Measurements from ENCODE around the gene MT1A. TPM values are rescaled to one million over a fixed set of nuclear protein-coding genes. Genes with fewer than 3 reads are reported as not detected.

The MT1A gene
- total RNA-seq, 2 donors from 2014 or later, result not detected

DNA sequence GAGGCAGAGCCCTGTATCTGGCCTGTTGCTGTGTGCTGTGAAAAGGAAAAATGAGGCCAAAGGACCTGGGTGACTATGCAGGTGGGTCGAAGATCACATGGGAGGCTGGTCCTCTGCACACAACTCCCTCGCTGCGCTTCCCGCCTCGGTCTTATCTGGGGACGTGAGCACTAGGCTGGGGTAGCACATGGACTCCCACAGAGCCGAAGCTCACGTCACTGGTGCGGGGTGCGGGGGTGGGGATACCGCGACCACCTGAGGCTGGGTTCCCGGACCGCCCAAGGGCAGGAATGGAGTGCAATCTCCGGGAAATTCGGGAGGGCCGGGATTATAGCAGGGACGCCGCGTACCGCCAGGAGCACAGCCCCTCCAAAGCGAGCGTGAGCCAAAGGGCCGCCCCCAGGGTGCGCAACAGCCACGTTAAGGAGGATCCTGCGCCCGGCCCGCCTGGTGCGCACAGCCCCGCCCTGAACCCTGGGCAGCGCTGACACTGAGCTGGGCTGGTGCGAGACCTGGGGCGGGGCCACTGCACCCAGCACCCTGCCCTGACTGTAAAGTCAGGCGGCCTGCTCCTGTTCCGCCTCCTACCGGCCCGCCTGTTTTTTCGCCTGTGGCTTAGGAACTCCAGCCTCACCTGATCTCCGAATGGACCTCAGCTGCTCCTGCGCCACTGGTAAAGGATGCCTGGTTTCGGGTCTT lies 4.8 kb downstream of the MT1A start:
- Mint-ChIP-seq H3K36me3 (ENCODE audit: low read depth) (no peaks in the 10 kb centered on the region), H3K4me3 (peak overlapping the region; percentile 70), H3K4me1 (peaks cover 19% of the 10 kb centered on the region), H3K27me3 (peaks cover 38% of the 10 kb centered on the region), H3K27ac (peak overlapping the region; percentile 72)
- peak; percentile 49 to 58 (median 57) for DNase-seq
- ATAC-seq, result peak; percentile 100
- H3K9me3 ChIP-seq (ENCODE audit: control insufficient read depth, low read length, poor library complexity, severe bottlenecking), result no peaks in the 10 kb centered on the region

- Mint-ChIP-seq H3K4me1 (peaks cover 16% of the 10 kb centered on the region), H3K27me3 (peaks cover 38% of the 10 kb centered on the region), H3K36me3 (ENCODE audit: low read depth) (no peaks in the 10 kb centered on the region), H3K27ac (peak overlapping the region; percentile 72), H3K4me3 (peak overlapping the region; percentile 70)
- H3K9me3 ChIP-seq (ENCODE audit: control insufficient read depth, low read length, poor library complexity, severe bottlenecking), result no peaks in the 10 kb centered on the region
- DNase-seq (no peak), ATAC-seq (no peak)
Measured at GRCh38 chr16:56643833-56644232, 5.4 kb downstream of the MT1A start.

DNA sequence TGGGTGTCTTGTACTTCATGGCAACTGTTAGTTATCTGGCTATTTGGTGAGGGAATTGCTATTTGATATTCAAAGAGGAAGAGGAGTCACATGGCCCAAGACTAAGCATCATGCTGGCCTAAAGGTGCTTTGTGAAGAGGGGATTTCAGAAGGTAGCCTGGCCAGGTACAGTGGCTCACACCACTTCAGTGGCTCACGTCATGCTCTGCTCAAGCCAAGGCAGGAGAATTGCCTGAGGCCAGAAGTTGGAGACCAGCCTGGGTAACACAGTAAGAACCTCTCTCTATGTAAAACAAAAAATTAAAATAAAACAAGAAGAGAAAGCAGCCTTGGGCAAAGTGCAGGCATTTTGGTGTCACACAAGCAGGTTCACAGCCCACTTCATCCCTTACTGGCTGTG lies 6.8 kb downstream of the MT1A start:
- Mint-ChIP-seq H3K27ac (no peak overlapping the region), H3K36me3 (ENCODE audit: low read depth) (no peaks in the 10 kb centered on the region), H3K4me1 (peaks cover 16% of the 10 kb centered on the region), H3K4me3 (no peak overlapping the region), H3K27me3 (peaks cover 29% of the 10 kb centered on the region)
- DNase-seq (no peak), ATAC-seq (no peak)
- no peaks in the 10 kb centered on the region for H3K9me3 ChIP-seq (ENCODE audit: control insufficient read depth, low read length, poor library complexity, severe bottlenecking)

DNA sequence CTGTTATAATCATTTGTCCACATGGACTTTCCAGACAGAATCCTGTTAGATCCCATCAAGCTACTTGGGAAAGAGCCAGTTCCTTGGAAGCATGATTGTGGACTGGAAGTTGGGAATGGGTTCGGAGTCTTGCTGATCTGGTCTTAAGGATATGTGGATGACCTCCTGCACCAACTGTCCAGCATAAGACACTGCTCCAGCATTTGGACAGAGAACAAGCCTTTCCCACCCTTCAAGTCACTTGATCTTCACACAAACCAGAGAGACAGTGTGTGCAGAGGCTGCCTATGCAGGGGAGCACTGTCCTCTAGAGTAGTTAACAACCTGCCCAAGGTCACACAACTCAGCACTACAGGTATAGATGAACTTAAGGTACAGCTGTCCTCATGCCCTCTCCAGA lies 7.4 kb downstream of the MT1A start:
- Mint-ChIP-seq H3K27me3 (peaks cover 26% of the 10 kb centered on the region), H3K4me3 (no peak overlapping the region), H3K27ac (no peak overlapping the region), H3K36me3 (ENCODE audit: low read depth) (no peaks in the 10 kb centered on the region), H3K4me1 (peaks cover 16% of the 10 kb centered on the region)
- H3K9me3 ChIP-seq (ENCODE audit: control insufficient read depth, low read length, poor library complexity, severe bottlenecking), result no peaks in the 10 kb centered on the region
- no peak for ATAC-seq
- no peak for DNase-seq

- ATAC-seq (no peak), DNase-seq (no peak)
- H3K4me1 Mint-ChIP-seq, result peaks cover 12% of the 10 kb centered on the region
- H3K27me3 Mint-ChIP-seq, result peaks cover 35% of the 10 kb centered on the region
- no peak overlapping the region for H3K4me3 Mint-ChIP-seq
- no peaks in the 10 kb centered on the region for H3K36me3 Mint-ChIP-seq (ENCODE audit: low read depth)
- H3K27ac Mint-ChIP-seq, result no peak overlapping the region
- H3K9me3 ChIP-seq (ENCODE audit: control insufficient read depth, low read length, poor library complexity, severe bottlenecking), result no peaks in the 10 kb centered on the region
Measured at GRCh38 chr16:56647641-56648431, 9.4 kb downstream of the MT1A start.

GRCh38 chr16:56649271-56649670 lies 10.8 kb downstream of the MT1A start:
- H3K4me3 Mint-ChIP-seq, result no peak overlapping the region
- peaks cover 35% of the 10 kb centered on the region for H3K27me3 Mint-ChIP-seq
- ATAC-seq (no peak), DNase-seq (no peak)
- H3K27ac Mint-ChIP-seq, result no peak overlapping the region
- peaks cover under 1% of the 10 kb centered on the region for H3K4me1 Mint-ChIP-seq
- H3K9me3 ChIP-seq (ENCODE audit: control insufficient read depth, low read length, poor library complexity, severe bottlenecking), result no peaks in the 10 kb centered on the region
- H3K36me3 Mint-ChIP-seq (ENCODE audit: low read depth), result no peaks in the 10 kb centered on the region

- H3K27me3 Mint-ChIP-seq, result peaks cover 35% of the 10 kb centered on the region
- H3K9me3 ChIP-seq (ENCODE audit: control insufficient read depth, low read length, poor library complexity, severe bottlenecking), result no peaks in the 10 kb centered on the region
- H3K4me1 Mint-ChIP-seq, result no peaks in the 10 kb centered on the region
- DNase-seq (no peak), ATAC-seq (no peak)
- H3K4me3 Mint-ChIP-seq, result no peak overlapping the region
- H3K27ac Mint-ChIP-seq, result no peak overlapping the region
- no peaks in the 10 kb centered on the region for H3K36me3 Mint-ChIP-seq (ENCODE audit: low read depth)
Measured at GRCh38 chr16:56649820-56650219, 11.4 kb downstream of the MT1A start.

DNA sequence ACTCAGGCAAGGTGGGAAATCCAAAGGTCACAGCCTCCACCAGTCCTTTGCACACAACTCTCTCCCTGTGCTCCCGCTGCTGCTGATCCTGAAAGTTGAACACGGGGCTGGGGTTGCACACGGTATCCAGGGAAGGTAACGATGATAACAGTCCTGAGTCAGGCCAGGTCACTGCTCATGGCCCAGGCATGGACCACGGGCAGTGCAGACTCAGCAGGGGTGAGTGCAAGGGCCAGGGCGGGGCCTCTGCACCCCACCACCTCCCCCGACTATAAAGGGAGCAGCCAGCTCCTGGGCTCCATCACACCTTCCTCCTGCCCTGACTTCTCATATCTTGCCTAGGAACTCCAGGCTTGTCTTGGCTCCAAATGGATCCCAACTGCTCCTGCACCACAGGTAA lies 13.1 kb downstream of the MT1A start, which contains the start of gene MT1B:
Gene MT1B, plus strand, starts transcription at position 301 of the 400 bp plus-strand sequence. Its CDS starts 68 bp downstream, at position 369.
- peaks cover 29% of the 10 kb centered on the region for H3K27me3 Mint-ChIP-seq
- no peak for DNase-seq
- no peaks in the 10 kb centered on the region for H3K9me3 ChIP-seq (ENCODE audit: control insufficient read depth, low read length, poor library complexity, severe bottlenecking)
- ATAC-seq, result no peak
- H3K36me3 Mint-ChIP-seq (ENCODE audit: low read depth), result no peaks in the 10 kb centered on the region
- no peak within 1 kb of the TSS for H3K27ac Mint-ChIP-seq
- no peak within 1 kb of the TSS for H3K4me3 Mint-ChIP-seq
- H3K4me1 Mint-ChIP-seq, result no peaks in the 10 kb centered on the region

DNA sequence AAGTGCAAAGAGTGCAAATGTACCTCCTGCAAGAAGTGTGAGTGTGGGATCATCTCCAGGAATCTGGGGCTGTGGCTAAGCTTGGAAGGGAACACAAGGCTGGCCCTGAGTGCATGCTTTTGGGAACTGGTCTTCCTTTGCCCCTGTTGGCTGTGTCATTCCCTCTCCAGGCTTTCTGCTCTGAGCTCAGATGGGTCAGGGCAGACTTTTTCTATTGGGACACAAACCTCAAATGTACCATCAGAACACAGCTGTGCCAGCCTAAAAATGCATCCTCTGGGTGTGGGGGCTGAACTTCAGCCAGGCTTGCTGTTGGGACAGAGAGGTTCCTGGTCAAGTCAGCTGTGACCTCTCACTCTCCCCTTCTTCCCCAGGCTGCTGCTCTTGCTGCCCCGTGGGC lies 14.1 kb downstream of the MT1A start:
- no peaks in the 10 kb centered on the region for H3K9me3 ChIP-seq (ENCODE audit: control insufficient read depth, low read length, poor library complexity, severe bottlenecking)
- no peaks in the 10 kb centered on the region for H3K36me3 Mint-ChIP-seq (ENCODE audit: low read depth)
- DNase-seq (no peak), ATAC-seq (no peak)
- no peaks in the 10 kb centered on the region for H3K4me1 Mint-ChIP-seq
- H3K4me3 Mint-ChIP-seq, result no peak overlapping the region
- H3K27me3 Mint-ChIP-seq, result peaks cover 23% of the 10 kb centered on the region
- no peak overlapping the region for H3K27ac Mint-ChIP-seq

GRCh38 chr16:56653218-56653617 lies 14.8 kb downstream of the MT1A start:
- no peak for DNase-seq
- peaks cover 4% of the 10 kb centered on the region for H3K4me1 Mint-ChIP-seq
- H3K4me3 Mint-ChIP-seq, result no peak overlapping the region
- H3K36me3 Mint-ChIP-seq (ENCODE audit: low read depth), result no peaks in the 10 kb centered on the region
- ATAC-seq, result no peak
- H3K27me3 Mint-ChIP-seq, result peaks cover 23% of the 10 kb centered on the region
- no peaks in the 10 kb centered on the region for H3K9me3 ChIP-seq (ENCODE audit: control insufficient read depth, low read length, poor library complexity, severe bottlenecking)
- H3K27ac Mint-ChIP-seq, result no peak overlapping the region

DNA sequence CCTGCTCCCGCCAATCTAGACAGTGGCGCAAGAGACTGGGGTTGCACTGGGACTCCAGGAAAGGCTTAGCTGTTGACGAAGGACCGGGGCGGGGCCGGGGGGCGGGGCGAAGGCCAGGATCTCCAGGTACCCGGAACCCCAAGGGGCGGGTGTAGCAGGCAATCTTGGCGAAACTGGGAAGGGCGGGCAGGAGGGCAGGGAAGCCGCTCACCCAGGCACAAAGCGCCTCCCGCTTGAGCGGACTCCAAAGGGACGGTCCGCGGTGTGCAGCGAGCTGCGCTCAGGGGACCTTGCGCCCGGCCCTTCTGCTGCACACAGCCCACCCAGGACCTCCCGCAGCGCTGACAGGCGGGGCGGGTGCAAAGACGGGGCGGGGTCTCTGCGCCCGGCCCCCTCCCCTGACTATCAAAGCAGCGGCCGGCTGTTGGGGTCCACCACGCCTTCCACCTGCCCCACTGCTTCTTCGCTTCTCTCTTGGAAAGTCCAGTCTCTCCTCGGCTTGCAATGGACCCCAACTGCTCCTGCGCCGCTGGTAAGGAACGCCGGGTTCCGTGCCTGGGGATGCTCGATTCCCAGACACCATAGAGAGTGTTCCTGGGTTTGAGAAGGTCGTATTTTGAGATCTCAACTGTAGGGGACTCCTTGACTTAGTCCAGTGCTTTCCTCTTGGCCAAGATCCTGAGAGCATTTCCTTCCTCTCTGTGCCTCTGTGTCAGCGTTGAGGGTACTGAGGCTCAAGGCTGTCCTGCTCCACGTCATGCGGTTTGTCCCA lies 19.3 kb downstream of the MT1A start, which contains the start of gene MT1F:
Gene MT1F, plus strand, starts transcription at position 405 of the 772 bp plus-strand sequence. Its CDS starts 100 bp downstream, at position 505.
- Mint-ChIP-seq H3K4me1 (peaks cover 15% of the 10 kb centered on the region), H3K36me3 (ENCODE audit: low read depth) (no peaks in the 10 kb centered on the region), H3K27ac (peak within 1 kb of the TSS; percentile 77), H3K4me3 (peak within 1 kb of the TSS; percentile 97), H3K27me3 (no peaks in the 10 kb centered on the region)
- DNase-seq, result peak in 2 of 3 donors; percentile 60 to 65
- no peaks in the 10 kb centered on the region for H3K9me3 ChIP-seq (ENCODE audit: control insufficient read depth, low read length, poor library complexity, severe bottlenecking)
- peak; percentile 83 for ATAC-seq

DNA sequence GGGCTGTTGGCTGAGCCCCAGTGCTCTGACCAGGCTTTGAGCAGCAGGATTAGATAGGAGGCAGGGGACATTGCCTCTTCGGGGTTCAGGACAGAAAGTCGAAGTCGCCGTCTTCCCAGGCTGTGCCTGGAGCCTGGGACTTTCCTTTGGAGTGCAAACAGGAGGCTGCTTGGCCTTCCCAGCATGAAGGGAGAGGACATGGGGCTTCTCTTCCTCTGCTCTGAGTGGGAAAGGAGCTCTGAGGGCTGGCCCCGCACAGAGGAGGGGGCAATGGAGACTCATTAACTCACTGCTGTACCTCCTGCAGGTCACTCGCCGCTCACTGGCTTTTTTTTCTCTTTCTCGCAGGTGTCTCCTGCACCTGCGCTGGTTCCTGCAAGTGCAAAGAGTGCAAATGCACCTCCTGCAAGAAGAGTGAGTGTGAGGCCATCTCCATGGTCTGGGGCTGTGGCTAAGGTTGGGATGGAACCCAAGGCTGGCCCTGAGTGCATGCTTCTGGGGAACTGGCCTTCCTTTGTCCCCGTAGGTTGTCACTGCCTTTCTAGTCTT lies 19.9 kb downstream of the MT1A start:
- H3K4me3 Mint-ChIP-seq, result peak overlapping the region; percentile 97
- H3K27me3 Mint-ChIP-seq, result no peaks in the 10 kb centered on the region
- peak overlapping the region; percentile 77 for H3K27ac Mint-ChIP-seq
- H3K9me3 ChIP-seq (ENCODE audit: control insufficient read depth, low read length, poor library complexity, severe bottlenecking), result no peaks in the 10 kb centered on the region
- no peaks in the 10 kb centered on the region for H3K36me3 Mint-ChIP-seq (ENCODE audit: low read depth)
- peaks cover 19% of the 10 kb centered on the region for H3K4me1 Mint-ChIP-seq
- no peak for DNase-seq
- no peak for ATAC-seq
